Neutrophil (primary cell): Measurements from ENCODE around the gene HPS4.

ENCODE experiments used
- H3K27ac ChIP-seq: fragments of 200-600 bp; sonication (generic); 2 replicates; pipeline ENCODE4 v1.5.1; 2016; ENCODE audit warnings: mild to moderate bottlenecking, moderate library complexity
- H3K27me3 ChIP-seq: fragments of 200-600 bp; sonication (generic); 2 replicates; pipeline ENCODE4 v1.6.0; 2016; ENCODE audit warnings: mild to moderate bottlenecking
- H3K36me3 ChIP-seq: fragments of 200-600 bp; sonication (generic); 2 replicates; pipeline ENCODE4 v1.5.1; 2017
- H3K4me1 ChIP-seq, 2 experiments: fragments of 200-600 bp in 1 of 2; sonication (generic) in 1 of 2; 1 replicate in 1 of 2; 2 replicates in 1 of 2; pipeline versions ENCODE4 v1.5.1 to v1.6.1; 2013 to 2016; ENCODE audit warnings: low read depth in 1 of 2, low read length in 1 of 2, mild to moderate bottlenecking in 1 of 2, moderate library complexity in 1 of 2; ENCODE audit not compliant: control insufficient read depth in 1 of 2, insufficient read depth in 1 of 2
- H3K4me3 ChIP-seq, 2 experiments: fragments of 200-600 bp in 1 of 2; sonication (generic) in 1 of 2; 1 replicate in 1 of 2; 2 replicates in 1 of 2; pipeline ENCODE4 v1.5.1; 2013 to 2016; ENCODE audit warnings: low read depth in 1 of 2, low read length in 1 of 2, mild to moderate bottlenecking in 1 of 2, moderate library complexity in 1 of 2
- H3K9me3 ChIP-seq: fragments of 200-600 bp; sonication (generic); 2 replicates; pipeline ENCODE4 v1.5.1; 2016
- TF ChIP-seq, protein P1 (sequence below): fragments of 200-600 bp; sonication (generic); IDR thresholded peaks from 2 replicates; pipeline ENCODE4 v1.5.1; 2016; ENCODE audit warnings: antibody characterized with exemption

Gene HPS4

DNA sequence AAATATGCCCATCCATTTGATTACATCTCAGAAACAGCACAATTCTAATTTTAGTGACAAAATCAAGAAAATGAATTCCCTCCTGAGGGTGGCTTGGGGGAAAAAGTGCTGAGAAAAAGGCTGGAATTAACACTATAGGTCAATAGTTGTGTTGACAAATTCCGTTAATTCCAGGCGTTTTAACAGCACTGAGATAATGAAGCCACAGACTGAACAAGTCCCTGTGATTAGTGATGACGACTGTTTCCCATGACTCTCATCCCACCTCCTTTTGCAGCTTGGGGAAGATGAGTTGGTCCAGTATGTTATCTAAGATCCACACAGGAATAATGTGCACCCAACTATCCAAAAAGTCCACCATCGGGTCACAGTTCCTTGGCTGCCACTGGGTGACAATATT is 12.9 kb upstream of the HPS4 start:
- no peaks in the 10 kb centered on the region for H3K9me3 ChIP-seq
- TF ChIP-seq, protein P1, sequence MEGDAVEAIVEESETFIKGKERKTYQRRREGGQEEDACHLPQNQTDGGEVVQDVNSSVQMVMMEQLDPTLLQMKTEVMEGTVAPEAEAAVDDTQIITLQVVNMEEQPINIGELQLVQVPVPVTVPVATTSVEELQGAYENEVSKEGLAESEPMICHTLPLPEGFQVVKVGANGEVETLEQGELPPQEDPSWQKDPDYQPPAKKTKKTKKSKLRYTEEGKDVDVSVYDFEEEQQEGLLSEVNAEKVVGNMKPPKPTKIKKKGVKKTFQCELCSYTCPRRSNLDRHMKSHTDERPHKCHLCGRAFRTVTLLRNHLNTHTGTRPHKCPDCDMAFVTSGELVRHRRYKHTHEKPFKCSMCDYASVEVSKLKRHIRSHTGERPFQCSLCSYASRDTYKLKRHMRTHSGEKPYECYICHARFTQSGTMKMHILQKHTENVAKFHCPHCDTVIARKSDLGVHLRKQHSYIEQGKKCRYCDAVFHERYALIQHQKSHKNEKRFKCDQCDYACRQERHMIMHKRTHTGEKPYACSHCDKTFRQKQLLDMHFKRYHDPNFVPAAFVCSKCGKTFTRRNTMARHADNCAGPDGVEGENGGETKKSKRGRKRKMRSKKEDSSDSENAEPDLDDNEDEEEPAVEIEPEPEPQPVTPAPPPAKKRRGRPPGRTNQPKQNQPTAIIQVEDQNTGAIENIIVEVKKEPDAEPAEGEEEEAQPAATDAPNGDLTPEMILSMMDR: no peak
- H3K4me1 ChIP-seq: no peaks in the 10 kb centered on the region
- no peaks in the 10 kb centered on the region for H3K27me3 ChIP-seq
- no peak overlapping the region for H3K27ac ChIP-seq
- H3K4me3 ChIP-seq: no peak overlapping the region
- H3K36me3 ChIP-seq: peaks cover 99% of the 10 kb centered on the region

DNA sequence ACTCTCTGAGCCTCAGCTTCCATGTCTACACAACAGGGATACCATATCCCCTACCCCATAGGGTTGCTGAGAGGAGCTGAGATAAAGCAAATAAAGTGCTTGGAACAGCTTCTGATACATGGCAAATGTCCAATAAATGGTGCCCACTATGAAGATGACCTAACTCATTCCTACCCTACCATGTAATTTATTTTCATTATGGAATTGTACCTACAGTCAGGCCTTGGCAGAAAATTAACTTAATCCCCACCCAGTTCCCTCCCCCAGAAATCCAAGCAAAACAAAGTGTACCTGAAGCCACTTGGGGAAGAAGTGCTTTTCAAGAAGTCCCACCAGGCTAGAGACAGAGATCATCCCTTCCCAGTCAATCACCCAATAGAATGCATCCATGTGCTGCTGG is 10.9 kb upstream of the HPS4 start:
- no peaks in the 10 kb centered on the region for H3K27me3 ChIP-seq
- H3K4me3 ChIP-seq: no peak overlapping the region
- no peaks in the 10 kb centered on the region for H3K4me1 ChIP-seq
- TF ChIP-seq, protein P1: no peak
- H3K9me3 ChIP-seq: no peaks in the 10 kb centered on the region
- H3K27ac ChIP-seq: no peak overlapping the region
- H3K36me3 ChIP-seq: peaks cover 97% of the 10 kb centered on the region

DNA sequence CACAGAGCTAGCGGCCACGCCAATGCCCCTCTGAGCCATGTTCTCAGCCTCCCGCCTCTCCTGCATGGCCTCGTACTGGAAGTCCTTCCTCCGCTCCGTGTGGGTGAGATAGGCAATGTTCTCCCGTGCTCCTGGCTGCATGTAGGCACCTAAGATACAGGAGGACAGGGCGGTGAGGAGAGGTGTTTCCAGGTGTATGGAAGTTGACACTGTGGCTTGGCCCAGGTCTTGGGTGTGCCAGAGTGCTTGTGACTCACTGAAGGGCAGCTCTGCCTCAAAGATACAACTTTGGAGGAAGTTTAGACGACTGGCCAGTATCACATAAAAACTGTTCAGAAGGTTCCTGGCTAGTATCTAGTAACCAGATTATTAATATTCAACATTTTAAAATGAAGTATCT is 8.6 kb upstream of the HPS4 start:
- H3K36me3 ChIP-seq: peaks cover 94% of the 10 kb centered on the region
- H3K9me3 ChIP-seq: no peaks in the 10 kb centered on the region
- no peaks in the 10 kb centered on the region for H3K4me1 ChIP-seq
- no peak overlapping the region for H3K27ac ChIP-seq
- no peaks in the 10 kb centered on the region for H3K27me3 ChIP-seq
- TF ChIP-seq, protein P1: no peak
- no peak overlapping the region for H3K4me3 ChIP-seq

DNA sequence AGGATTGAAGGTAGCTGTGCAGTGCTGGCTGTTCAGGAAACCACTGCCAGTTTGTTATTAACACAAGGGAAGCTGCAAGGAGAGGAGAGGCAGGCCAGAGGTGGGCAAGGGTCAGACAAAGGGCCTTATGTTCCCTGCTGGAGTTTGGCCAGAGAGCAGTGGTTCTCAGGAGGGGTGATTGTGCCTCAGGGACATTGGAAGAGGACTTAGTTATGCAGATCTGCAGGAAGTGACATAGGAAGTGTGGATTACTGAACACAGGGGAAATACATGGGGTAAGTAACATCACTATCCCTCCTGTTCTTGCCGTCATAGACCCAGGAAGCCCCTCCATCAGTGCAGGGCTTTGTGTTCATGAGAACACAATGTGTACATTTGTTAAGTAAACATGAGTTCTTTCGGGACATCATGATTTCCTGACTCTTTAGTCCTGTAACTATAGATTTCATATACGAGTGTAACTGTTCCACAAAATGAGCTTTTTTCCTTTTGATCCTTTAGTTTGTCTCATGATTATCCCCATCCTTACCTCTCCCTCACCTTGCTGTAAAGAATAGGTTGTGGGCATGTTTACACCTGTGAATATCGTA is 6.0 kb upstream of the HPS4 start:
- TF ChIP-seq, protein P1: no peak
- Histone ChIP-seq H3K9me3 (no peaks in the 10 kb centered on the region), H3K27ac (no peak overlapping the region), H3K36me3 (peaks cover 68% of the 10 kb centered on the region), H3K4me1 (peaks cover under 1 to 4% of the 10 kb centered on the region in 2 experiments), H3K27me3 (no peaks in the 10 kb centered on the region), H3K4me3 (no peak overlapping the region)

DNA sequence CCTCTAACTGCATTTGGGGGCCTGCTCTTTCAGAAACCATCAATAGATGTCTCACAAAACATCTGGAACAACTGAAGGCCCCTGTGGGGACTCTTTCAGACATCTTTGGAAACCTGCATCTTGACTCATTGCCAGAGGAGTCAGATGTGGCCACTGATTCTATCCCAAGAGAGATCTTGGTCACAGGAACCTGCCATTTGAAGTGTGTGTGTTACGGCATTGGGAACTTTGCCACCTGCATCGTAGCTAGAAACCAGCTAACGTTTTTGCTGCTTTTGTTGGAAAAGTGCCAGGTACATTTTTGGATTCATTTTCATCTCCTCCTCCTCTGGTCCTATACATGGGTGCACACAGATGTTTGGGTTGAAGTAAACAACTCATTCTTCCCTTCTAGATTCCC is 4.4 kb upstream of the HPS4 start:
- TF ChIP-seq, protein P1: no peak
- H3K4me3 ChIP-seq: no peak overlapping the region
- no peaks in the 10 kb centered on the region for H3K9me3 ChIP-seq
- peaks cover 53% of the 10 kb centered on the region for H3K36me3 ChIP-seq
- H3K4me1 ChIP-seq: peaks cover 12 to 18% of the 10 kb centered on the region in 2 experiments
- no peaks in the 10 kb centered on the region for H3K27me3 ChIP-seq
- H3K27ac ChIP-seq: no peak overlapping the region
